Heart right ventricle (tissue), 16 donors: ENCODE data around the gene C1S. TPM values are rescaled to one million over a fixed set of nuclear protein-coding genes. Genes with fewer than 3 reads are reported as not detected.

Source experiments
- ATAC-seq, 8 donors: fragments of 200-7000 bp; cut with Tn5 transposase; one replicate each; pipeline ENCODE4 v1.9.1; 2020; ENCODE audit warnings: mild to moderate bottlenecking in 8 of 8, moderate library complexity in 8 of 8, moderate number of reproducible peaks in 1 of 8
- DNase-seq, 2 donors: peaks; one replicate each; pipeline ENCODE4 v3.0.0-alpha.2; 2020
- H3K27ac ChIP-seq, 10 donors: fragments of 200-600 bp; sonication (generic) in 2 of 10; one replicate each; pipeline versions ENCODE4 v1.5.0 to v1.8.0; 2020 to 2022; ENCODE audit warnings: mild to moderate bottlenecking in 3 of 10
- H3K27me3 ChIP-seq, 7 donors: fragments of 200-600 bp; one replicate each; pipeline ENCODE4 v1.8.0; 2021 to 2022; ENCODE audit warnings: mild to moderate bottlenecking in 2 of 7
- H3K36me3 ChIP-seq, 9 donors: fragments of 200-600 bp; sonication (generic) in 1 of 9; one replicate each; pipeline versions ENCODE4 v1.5.0 to v1.8.0; 2020 to 2022; ENCODE audit warnings: mild to moderate bottlenecking in 2 of 9
- H3K4me1 ChIP-seq, 9 donors: fragments of 200-600 bp; sonication (generic) in 1 of 9; one replicate each; pipeline versions ENCODE4 v1.5.0 to v1.8.0; 2020 to 2022; ENCODE audit warnings: mild to moderate bottlenecking in 4 of 9
- H3K4me3 ChIP-seq, 10 donors: fragments of 200-600 bp; sonication (generic) in 2 of 10; one replicate each; pipeline versions ENCODE4 v1.5.0 to v1.8.0; 2020 to 2022; ENCODE audit warnings: mild to moderate bottlenecking in 7 of 10, moderate library complexity in 2 of 10
- H3K9me3 ChIP-seq, 11 donors: fragments of 200-600 bp in 10 of 11; sonication (generic) in 2 of 11; one replicate each; pipeline versions ENCODE4 v1.5.0 to v1.8.0; 2013 to 2022; ENCODE audit warnings: mild to moderate bottlenecking in 2 of 11, control low read depth in 1 of 11, moderate library complexity in 1 of 11
- CTCF ChIP-seq, 9 donors: fragments of 200-600 bp; sonication (generic) in 2 of 9; IDR thresholded peaks; one replicate each; pipeline versions ENCODE4 v1.5.0 to v1.8.0; 2021 to 2022; ENCODE audit warnings: antibody characterized with exemption in 9 of 9, mild to moderate bottlenecking in 5 of 9, moderate library complexity in 1 of 9
- WGBS, 2 donors: extraction: QIAGEN DNeasy Blood & Tissue Kit; methylation state at CpG; one replicate each; pipeline ENCODE4 v1.1.7; 2013; ENCODE audit warnings: inconsistent platforms in 1 of 2; 5-methylcytosine and 5-hydroxymethylcytosine counted together
- intact Hi-C, 10 donors: fragments of 100-400 bp; cut with DNase I; formaldehyde crosslinking; loops; one replicate each; pipeline versions ENCODE4 v1.11.1 to v1.14.2; 2022
- polyA plus RNA-seq, 2 donors: library from polyadenylated mRNA; stranded (reverse); fragments of 200-250 nt; gene quantifications; one replicate each; pipeline ENCODE4 v1.2.3, GENCODE V29; 2013
- total RNA-seq, 10 donors: library from RNA; stranded (reverse); fragmentation: NEBNext Ultra II Directional in 3 of 10; extraction: Animal tissue kit (Norgen Biotek cat#: 25700) in 3 of 10; gene quantifications; one replicate each; pipeline versions ENCODE4 v1.2.1 to v1.2.4, GENCODE V29; 2021 to 2023
- donor health status: Arrhythmogenic right ventricular cardiomyopathy.
- donor health status: ischemic (EF 13 %, LVEDD 7.1; RV severe dilation, severe dysfunction).
- donor health status: healthy with polysubstance abuse.
- donor health status: DM: no; HTN: yes; CAD: no.
- donor health status: DM: no; HTN: no; CAD: no.
- donor health status: ischemic (EF 25% LVEDD 6.9; RV normal size, moderate dysfunction).
- donor health status: ischemic (EF 25% LVEDD 5.7; RV mildly dilated, moderate dysfunction).
- donor health status: healthy.
- donor health status: DM: yes; HTN: yes; CAD: no.
- donor health status: Ischemic cardiomyopathy.
- donor health status: ischemic (EF 35%, LVEDD 5.7; RV mildly dilated, moderate dysfunction).
- donor health status: nonischemic (EF 11% LVEDD 7.7; RV severe dilation, severe dysfunction).
- donor health status: DM: yes; HTN: yes; CAD: no.
- donor health status: PGD.
- donor health status: ischemic (EF 29% LVEDD 5.4; RV normal size, mild dysfunction).
- donor health status: nonischemic (EF 23%, LVEDD 6.1; RV moderate dilation, normal function).

C1S gene
- total and polyA plus RNA-seq, 12 donors: 25.1 to 151 (median 53.5) TPM

- Histone ChIP-seq H3K27me3 (no peaks in the 10 kb centered on the region), H3K27ac (no peak overlapping the region), H3K9me3 (no peaks in the 10 kb centered on the region), H3K4me3 (no peak overlapping the region), H3K4me1 (peaks cover 0 to 25% (median 18%) of the 10 kb centered on the region in 9 donors), H3K36me3 (peaks cover 0 to 60% (median 0%) of the 10 kb centered on the region in 9 donors)
- no peak for ATAC-seq
- no peak for TF ChIP-seq CTCF (IDR thresholded peaks at IDR 0.05)
- WGBS, 2 donors: 83 to 85% methylated on average over 7 of the region's 7 CpGs
- DNase-seq: no peak
- intact Hi-C loops: no loop called here
Measured at GRCh38 chr12:7067096-7067495, 6.6 kb downstream of the C1S start.

GRCh38 chr12:7068240-7068993 is 7.9 kb downstream of the C1S start:
- intact Hi-C loops: loop anchor here in 1 of 10 donors (2.0 kb wide), 1 partner anchor 24 kb away; the partner anchor contains the start of gene C1R
- 36 to 49% methylated on average over 11 of the region's 11 CpGs for WGBS, 2 donors
- Histone ChIP-seq H3K27ac (peak overlapping the region in 8 of 10 donors; percentile 20 to 74 (median 49)), H3K27me3 (no peaks in the 10 kb centered on the region), H3K4me1 (peaks cover 0 to 25% (median 18%) of the 10 kb centered on the region in 9 donors), H3K36me3 (peaks cover 0 to 53% (median 0%) of the 10 kb centered on the region in 9 donors), H3K4me3 (no peak overlapping the region), H3K9me3 (no peaks in the 10 kb centered on the region)
- ATAC-seq (peak; percentile 65 to 96 (median 90)), DNase-seq (peak; percentile 47 to 55)
- no peak for TF ChIP-seq CTCF (IDR thresholded peaks at IDR 0.05)

GRCh38 chr12:7068994-7069346 is 8.5 kb downstream of the C1S start:
- peak in 6 of 8 donors; percentile 10 to 65 (median 36) for ATAC-seq
- H3K4me3 ChIP-seq: no peak overlapping the region
- H3K27me3 ChIP-seq: no peaks in the 10 kb centered on the region
- H3K9me3 ChIP-seq: no peaks in the 10 kb centered on the region
- intact Hi-C loops: loop anchor here in 1 of 10 donors (2.0 kb wide), 1 partner anchor 24 kb away; the partner anchor contains the start of gene C1R
- DNase-seq: no peak
- peaks cover 0 to 25% (median 18%) of the 10 kb centered on the region in 9 donors for H3K4me1 ChIP-seq
- no peak for TF ChIP-seq CTCF (IDR thresholded peaks at IDR 0.05)
- WGBS, 2 donors: 22 to 23% methylated on average over 2 of the region's 2 CpGs
- H3K27ac ChIP-seq: peak overlapping the region in 8 of 10 donors; percentile 20 to 74 (median 49)
- H3K36me3 ChIP-seq: peaks cover 0 to 48% (median 0%) of the 10 kb centered on the region in 9 donors

- DNase-seq (no peak), ATAC-seq (no peak)
- no peaks in the 10 kb centered on the region for H3K27me3 ChIP-seq
- peak overlapping the region in 7 of 10 donors; percentile 13 to 72 (median 48) for H3K27ac ChIP-seq
- H3K4me3 ChIP-seq: no peak overlapping the region
- no peak for TF ChIP-seq CTCF (IDR thresholded peaks at IDR 0.05)
- intact Hi-C loops: loop anchor here in 1 of 10 donors (2.0 kb wide), 1 partner anchor 23 kb away; the partner anchor contains the start of gene C1R
- H3K36me3 ChIP-seq: peaks cover 0 to 48% (median 0%) of the 10 kb centered on the region in 9 donors
- 79 to 86% methylated on average over 6 of the region's 6 CpGs for whole genome bisulfite sequencing, 2 donors
- H3K9me3 ChIP-seq: no peaks in the 10 kb centered on the region
- peaks cover 0 to 25% (median 18%) of the 10 kb centered on the region in 9 donors for H3K4me1 ChIP-seq
Measured at GRCh38 chr12:7069386-7069785, 8.9 kb downstream of the C1S start.
